Measurements from ENCODE around the gene GSTA4. TPM values are rescaled to one million over a fixed set of nuclear protein-coding genes. Genes with fewer than 3 reads are reported as not detected.
"Not testable (repeated sequence)": the region's sequence is repeated elsewhere in the genome, so short reads cannot be mapped to it uniquely, and the experiment has no call there.

The GSTA4 gene
- total and polyA plus RNA-seq, 9 donors, result 46.7 to 61.4 (median 54.7) TPM

DNA sequence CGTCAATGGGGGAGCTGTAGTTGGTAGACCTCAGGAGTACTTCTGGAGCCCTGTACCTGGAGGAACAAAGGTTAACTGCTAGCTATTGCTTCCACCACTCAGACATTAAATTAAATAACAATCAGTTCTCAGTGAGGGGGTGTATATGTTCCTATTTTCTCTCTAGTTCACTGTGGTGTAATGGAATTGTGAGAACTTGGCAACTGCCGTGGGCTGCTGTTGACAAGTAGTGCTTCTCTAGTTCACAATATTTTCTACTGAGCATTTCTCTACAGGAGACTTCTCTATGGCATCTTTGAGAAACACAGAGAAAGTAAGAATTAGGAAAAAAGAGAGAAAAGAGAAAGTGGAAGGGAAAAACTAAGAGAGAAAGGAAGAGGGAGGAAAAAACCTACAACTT lies 23.4 kb upstream of the GSTA4 start:
- Histone ChIP-seq H3K27me3 (ENCODE audit: control insufficient read depth, insufficient read depth, low read length) (no peaks in the 10 kb centered on the region), H3K36me3 (ENCODE audit: control insufficient read depth, insufficient read depth, low read length) (peaks cover 35% of the 10 kb centered on the region), H3K27ac (ENCODE audit: low read length) (no peak overlapping the region), H3K9me3 (replicated peaks; ENCODE audit: control insufficient read depth, low read depth, low read length) (no peaks in the 10 kb centered on the region), H3K4me3 (ENCODE audit: low read length) (no peak overlapping the region), H3K4me1 (ENCODE audit: control insufficient read depth, insufficient read depth, low read length) (peaks cover 4% of the 10 kb centered on the region)
- DNase-seq, result no peak
- no CpG with 5 or more reads among the region's 2 CpGs for WGBS (ENCODE audit: insufficient coverage)

DNA sequence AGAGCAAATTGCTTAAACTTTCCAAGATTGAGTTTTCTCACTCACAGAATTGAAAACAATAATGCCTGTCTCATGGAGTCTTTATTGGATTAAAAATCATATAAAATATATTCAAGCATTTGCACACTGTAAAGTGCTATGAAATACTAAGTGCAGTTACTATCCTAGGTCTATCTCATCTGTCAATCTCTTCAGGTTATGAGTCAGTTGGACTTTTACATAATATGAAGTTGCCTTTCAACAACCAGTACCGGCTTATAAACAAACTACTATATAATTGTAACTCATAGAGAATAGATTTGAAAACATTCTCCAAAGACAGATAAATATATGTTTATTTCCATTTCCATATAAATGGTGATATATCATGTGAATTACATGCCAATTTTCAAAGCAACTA lies 20.4 kb upstream of the GSTA4 start:
- no peaks in the 10 kb centered on the region for H3K27me3 ChIP-seq (ENCODE audit: control insufficient read depth, insufficient read depth, low read length)
- H3K27ac ChIP-seq (ENCODE audit: low read length), result no peak overlapping the region
- peaks cover 4% of the 10 kb centered on the region for H3K4me1 ChIP-seq (ENCODE audit: control insufficient read depth, insufficient read depth, low read length)
- peaks cover 54% of the 10 kb centered on the region for H3K36me3 ChIP-seq (ENCODE audit: control insufficient read depth, insufficient read depth, low read length)
- no peaks in the 10 kb centered on the region for H3K9me3 ChIP-seq (replicated peaks; ENCODE audit: control insufficient read depth, low read depth, low read length)
- DNase-seq, result no peak
- no peak overlapping the region for H3K4me3 ChIP-seq (ENCODE audit: low read length)
- no CpG with 5 or more reads among the region's 1 CpG for WGBS (ENCODE audit: insufficient coverage)

DNA sequence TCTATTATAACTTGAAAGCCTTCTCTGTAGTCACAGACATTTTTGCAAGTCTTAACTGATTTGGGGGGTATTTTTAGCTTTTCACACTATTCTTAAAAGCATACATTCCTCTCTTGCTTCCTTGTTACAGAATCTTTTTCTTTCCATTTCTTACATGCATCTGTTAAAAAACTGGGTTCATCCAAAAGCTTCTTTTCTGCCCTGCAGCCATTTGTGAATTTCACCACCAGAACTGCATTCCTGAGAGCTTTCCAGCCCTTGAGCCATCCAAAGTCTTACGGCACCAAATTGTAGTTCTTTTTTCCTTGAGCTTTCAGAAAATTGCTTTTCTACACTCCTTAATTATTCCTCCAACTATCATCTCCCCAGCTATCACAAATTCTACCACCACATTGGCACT lies 19.7 kb upstream of the GSTA4 start:
- DNase-seq, result peak; percentile 51
- WGBS (ENCODE audit: insufficient coverage), result 36% methylated on average over 1 of the region's 1 CpG
- H3K36me3 ChIP-seq (ENCODE audit: control insufficient read depth, insufficient read depth, low read length), result peaks cover 60% of the 10 kb centered on the region
- H3K27ac ChIP-seq (ENCODE audit: low read length), result peak overlapping the region; percentile 11
- no peaks in the 10 kb centered on the region for H3K9me3 ChIP-seq (replicated peaks; ENCODE audit: control insufficient read depth, low read depth, low read length)
- H3K4me1 ChIP-seq (ENCODE audit: control insufficient read depth, insufficient read depth, low read length), result peaks cover 4% of the 10 kb centered on the region
- H3K27me3 ChIP-seq (ENCODE audit: control insufficient read depth, insufficient read depth, low read length), result no peaks in the 10 kb centered on the region
- H3K4me3 ChIP-seq (ENCODE audit: low read length), result no peak overlapping the region

- no peaks in the 10 kb centered on the region for H3K9me3 ChIP-seq (replicated peaks; ENCODE audit: control insufficient read depth, low read depth, low read length)
- no peak overlapping the region for H3K4me3 ChIP-seq (ENCODE audit: low read length)
- peaks cover 63% of the 10 kb centered on the region for H3K36me3 ChIP-seq (ENCODE audit: control insufficient read depth, insufficient read depth, low read length)
- peak; percentile 89 for DNase-seq
- no peaks in the 10 kb centered on the region for H3K27me3 ChIP-seq (ENCODE audit: control insufficient read depth, insufficient read depth, low read length)
- H3K4me1 ChIP-seq (ENCODE audit: control insufficient read depth, insufficient read depth, low read length), result peaks cover 4% of the 10 kb centered on the region
- peak overlapping the region; percentile 89 for H3K27ac ChIP-seq (ENCODE audit: low read length)
Observed at GRCh38 chr6:53014063-53014462, 19.0 kb upstream of the GSTA4 start.

- Histone ChIP-seq H3K27me3 (ENCODE audit: control insufficient read depth, insufficient read depth, low read length) (no peaks in the 10 kb centered on the region), H3K9me3 (replicated peaks; ENCODE audit: control insufficient read depth, low read depth, low read length) (no peaks in the 10 kb centered on the region), H3K4me1 (ENCODE audit: control insufficient read depth, insufficient read depth, low read length) (peaks cover 4% of the 10 kb centered on the region), H3K36me3 (ENCODE audit: control insufficient read depth, insufficient read depth, low read length) (peaks cover 62% of the 10 kb centered on the region), H3K4me3 (ENCODE audit: low read length) (no peak overlapping the region), H3K27ac (ENCODE audit: low read length) (no peak overlapping the region)
- WGBS (ENCODE audit: insufficient coverage), result no CpG with 5 or more reads among the region's 1 CpG
- DNase-seq, result peak; percentile 25
Observed at GRCh38 chr6:53011979-53012378, 16.9 kb upstream of the GSTA4 start.

GRCh38 chr6:53010504-53010903 lies 15.4 kb upstream of the GSTA4 start:
- Histone ChIP-seq H3K27me3 (ENCODE audit: control insufficient read depth, insufficient read depth, low read length) (no peaks in the 10 kb centered on the region), H3K4me1 (ENCODE audit: control insufficient read depth, insufficient read depth, low read length) (peaks cover 4% of the 10 kb centered on the region), H3K27ac (ENCODE audit: low read length) (no peak overlapping the region), H3K9me3 (replicated peaks; ENCODE audit: control insufficient read depth, low read depth, low read length) (no peaks in the 10 kb centered on the region), H3K4me3 (ENCODE audit: low read length) (no peak overlapping the region), H3K36me3 (ENCODE audit: control insufficient read depth, insufficient read depth, low read length) (peaks cover 64% of the 10 kb centered on the region)
- WGBS (ENCODE audit: insufficient coverage), result 100% methylated on average over 1 of the region's 1 CpG
- DNase-seq, result no peak

DNA sequence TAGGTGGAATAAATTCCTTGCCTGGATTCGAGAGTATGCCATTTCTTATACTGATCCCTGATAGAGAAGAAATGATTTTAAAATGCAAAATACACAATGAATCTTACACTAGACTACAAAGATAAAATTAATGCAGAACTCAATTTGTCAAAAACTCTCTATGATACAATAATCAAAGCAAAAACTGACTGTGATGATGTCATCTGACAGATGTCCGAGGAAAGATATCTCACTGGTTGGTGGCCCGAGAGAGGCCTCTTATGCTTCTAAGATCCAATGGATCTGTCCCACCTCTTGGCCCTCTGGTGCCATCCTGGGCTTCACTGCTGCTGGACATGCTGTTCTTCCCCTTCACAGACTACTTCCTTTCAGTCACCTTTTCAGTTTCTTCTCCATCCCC lies 14.4 kb upstream of the GSTA4 start:
- Histone ChIP-seq H3K4me1 (ENCODE audit: control insufficient read depth, insufficient read depth, low read length) (peaks cover 4% of the 10 kb centered on the region), H3K27ac (ENCODE audit: low read length) (no peak overlapping the region), H3K4me3 (ENCODE audit: low read length) (no peak overlapping the region), H3K27me3 (ENCODE audit: control insufficient read depth, insufficient read depth, low read length) (no peaks in the 10 kb centered on the region), H3K9me3 (replicated peaks; ENCODE audit: control insufficient read depth, low read depth, low read length) (no peaks in the 10 kb centered on the region), H3K36me3 (ENCODE audit: control insufficient read depth, insufficient read depth, low read length) (peaks cover 68% of the 10 kb centered on the region)
- 100% methylated on average over 2 of the region's 3 CpGs for WGBS (ENCODE audit: insufficient coverage)
- no peak for DNase-seq

- Histone ChIP-seq H3K4me3 (ENCODE audit: low read length) (no peak overlapping the region), H3K27me3 (ENCODE audit: control insufficient read depth, insufficient read depth, low read length) (no peaks in the 10 kb centered on the region), H3K36me3 (ENCODE audit: control insufficient read depth, insufficient read depth, low read length) (peaks cover 68% of the 10 kb centered on the region), H3K9me3 (replicated peaks; ENCODE audit: control insufficient read depth, low read depth, low read length) (no peaks in the 10 kb centered on the region), H3K4me1 (ENCODE audit: control insufficient read depth, insufficient read depth, low read length) (peaks cover 4% of the 10 kb centered on the region), H3K27ac (ENCODE audit: low read length) (no peak overlapping the region)
- no peak for DNase-seq
- 90% methylated on average over 2 of the region's 2 CpGs for WGBS (ENCODE audit: insufficient coverage)
Observed at GRCh38 chr6:53009056-53009455, 14.0 kb upstream of the GSTA4 start.

GRCh38 chr6:53008192-53008687 lies 13.2 kb upstream of the GSTA4 start:
- WGBS (ENCODE audit: insufficient coverage), result no CpG with 5 or more reads among the region's 4 CpGs
- H3K4me3 ChIP-seq (ENCODE audit: low read length); H3K4me1 ChIP-seq (ENCODE audit: control insufficient read depth, insufficient read depth, low read length); H3K27me3 ChIP-seq (ENCODE audit: control insufficient read depth, insufficient read depth, low read length); H3K9me3 ChIP-seq (replicated peaks; ENCODE audit: control insufficient read depth, low read depth, low read length); DNase-seq; H3K27ac ChIP-seq (ENCODE audit: low read length): not testable (repeated sequence)
- H3K36me3 ChIP-seq (ENCODE audit: control insufficient read depth, insufficient read depth, low read length), result peaks cover 64% of the 10 kb centered on the region

DNA sequence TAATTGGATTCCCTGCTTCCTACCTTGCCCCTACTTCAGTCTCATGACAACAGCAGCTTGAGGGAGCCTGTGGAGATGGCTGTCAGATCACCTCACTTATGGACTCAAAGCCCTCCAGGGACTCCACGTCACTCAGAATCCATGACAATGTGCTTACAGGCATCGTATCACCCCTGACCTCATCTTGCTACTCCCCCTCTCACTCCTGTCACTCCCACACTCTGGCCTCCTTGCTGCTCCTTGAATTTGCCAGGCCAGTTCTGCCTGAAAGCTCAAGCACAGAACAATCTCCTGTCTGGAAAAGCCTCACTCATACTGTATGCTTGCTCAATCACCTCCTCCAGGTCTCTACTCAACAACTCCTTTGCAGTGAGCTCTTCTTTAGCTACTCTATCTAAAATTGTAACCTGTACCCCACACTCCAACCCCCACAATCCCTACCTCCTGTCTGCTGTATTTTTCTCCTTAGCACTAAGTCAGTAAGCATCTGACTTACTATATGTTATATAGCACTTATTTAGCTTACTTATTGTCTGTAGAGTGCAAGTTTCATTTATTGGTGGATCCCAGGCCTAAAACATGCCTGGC lies 10.7 kb upstream of the GSTA4 start:
- Histone ChIP-seq H3K4me3 (ENCODE audit: low read length) (no peak overlapping the region), H3K27me3 (ENCODE audit: control insufficient read depth, insufficient read depth, low read length) (no peaks in the 10 kb centered on the region), H3K36me3 (ENCODE audit: control insufficient read depth, insufficient read depth, low read length) (peaks cover 49% of the 10 kb centered on the region), H3K4me1 (ENCODE audit: control insufficient read depth, insufficient read depth, low read length) (no peaks in the 10 kb centered on the region), H3K9me3 (replicated peaks; ENCODE audit: control insufficient read depth, low read depth, low read length) (no peaks in the 10 kb centered on the region), H3K27ac (ENCODE audit: low read length) (no peak overlapping the region)
- no peak for DNase-seq
- WGBS (ENCODE audit: insufficient coverage), result 82% methylated on average over 2 of the region's 2 CpGs

- Histone ChIP-seq H3K9me3 (replicated peaks; ENCODE audit: control insufficient read depth, low read depth, low read length) (no peaks in the 10 kb centered on the region), H3K27me3 (ENCODE audit: control insufficient read depth, insufficient read depth, low read length) (no peaks in the 10 kb centered on the region), H3K4me3 (ENCODE audit: low read length) (no peak overlapping the region), H3K27ac (ENCODE audit: low read length) (no peak overlapping the region), H3K36me3 (ENCODE audit: control insufficient read depth, insufficient read depth, low read length) (peaks cover 4% of the 10 kb centered on the region), H3K4me1 (ENCODE audit: control insufficient read depth, insufficient read depth, low read length) (peaks cover 3% of the 10 kb centered on the region)
- no peak for DNase-seq
- WGBS (ENCODE audit: insufficient coverage), result 81% methylated on average over 3 of the region's 6 CpGs
Observed at GRCh38 chr6:52999456-52999855, 4.4 kb upstream of the GSTA4 start.

All from muscle of leg (tissue), 11 donors.